ENCODE results near the gene OBSL1. TPM values are rescaled to one million over a fixed set of nuclear protein-coding genes. Genes with fewer than 3 reads are reported as not detected.

Gene OBSL1
- total RNA-seq, 2 experiments from 2014 or later: 0.16 TPM; not detected in 1

GRCh38 chr2:219557791-219558785, 13.3 kb downstream of the OBSL1 start:
- Mint-ChIP-seq H3K36me3 (no peaks in the 10 kb centered on the region), H3K4me3 (no peak overlapping the region), H3K27ac (no peak overlapping the region), H3K27me3 (peaks cover 15% of the 10 kb centered on the region), H3K4me1 (no peaks in the 10 kb centered on the region), H3K9me3 (ENCODE audit: low read depth) (no peaks in the 10 kb centered on the region)
- DNase-seq: no peak
- ATAC-seq: no peak
- CTCF ChIA-PET: interaction anchor here (1.4 to 2.4 kb wide), 2 partner anchors 17 to 84 kb away, joined by 5 to 11 read pairs; no protein-coding TSS in a partner anchor

GRCh38 chr2:219557320-219557719, 14.0 kb downstream of the OBSL1 start:
- H3K27ac Mint-ChIP-seq: no peak overlapping the region
- ATAC-seq (no peak), DNase-seq (no peak)
- H3K4me3 Mint-ChIP-seq: no peak overlapping the region
- H3K36me3 Mint-ChIP-seq: no peaks in the 10 kb centered on the region
- H3K9me3 Mint-ChIP-seq (ENCODE audit: low read depth): no peaks in the 10 kb centered on the region
- H3K4me1 Mint-ChIP-seq: no peaks in the 10 kb centered on the region
- peaks cover 15% of the 10 kb centered on the region for H3K27me3 Mint-ChIP-seq
- CTCF ChIA-PET: interaction anchor here (1.4 to 2.4 kb wide), 2 partner anchors 16 to 85 kb away, joined by 5 to 11 read pairs; no protein-coding TSS in a partner anchor

- Mint-ChIP-seq H3K4me1 (peaks cover 2% of the 10 kb centered on the region), H3K9me3 (ENCODE audit: low read depth) (no peaks in the 10 kb centered on the region), H3K27me3 (peaks cover 19% of the 10 kb centered on the region), H3K27ac (no peak overlapping the region), H3K36me3 (no peaks in the 10 kb centered on the region), H3K4me3 (no peak overlapping the region)
- CTCF ChIA-PET: interaction anchor here (2.4 kb wide), 1 partner anchor 15 kb away, joined by 11 read pairs; no protein-coding TSS in a partner anchor
- DNase-seq (no peak), ATAC-seq (no peak)
Observed at GRCh38 chr2:219556413-219556812, 14.9 kb downstream of the OBSL1 start.

GRCh38 chr2:219555956-219556355, 15.4 kb downstream of the OBSL1 start:
- Mint-ChIP-seq H3K4me3 (no peak overlapping the region), H3K4me1 (peaks cover 4% of the 10 kb centered on the region), H3K36me3 (no peaks in the 10 kb centered on the region), H3K27me3 (peaks cover 22% of the 10 kb centered on the region), H3K9me3 (ENCODE audit: low read depth) (no peaks in the 10 kb centered on the region), H3K27ac (no peak overlapping the region)
- no peak for ATAC-seq
- CTCF ChIA-PET: interaction anchor here (1.4 to 2.4 kb wide), 2 partner anchors 13 to 14 kb away, joined by 4 to 11 read pairs; partner anchors contain the start of genes CHPF and TMEM198
- no peak for DNase-seq

- Mint-ChIP-seq H3K36me3 (no peaks in the 10 kb centered on the region), H3K4me3 (no peak overlapping the region), H3K27me3 (peaks cover 28% of the 10 kb centered on the region), H3K4me1 (peaks cover 4% of the 10 kb centered on the region), H3K27ac (no peak overlapping the region), H3K9me3 (ENCODE audit: low read depth) (no peaks in the 10 kb centered on the region)
- CTCF ChIA-PET: interaction anchor here (1.4 to 2.4 kb wide), 2 partner anchors 11 to 12 kb away, joined by 4 to 13 read pairs; partner anchors contain the start of genes CHPF and TMEM198
- no peak for DNase-seq
- ATAC-seq: no peak
Observed at GRCh38 chr2:219554350-219554749, 17.0 kb downstream of the OBSL1 start.

GRCh38 chr2:219553463-219553963, 17.8 kb downstream of the OBSL1 start:
- H3K4me3 Mint-ChIP-seq: no peak overlapping the region
- no peak overlapping the region for H3K27ac Mint-ChIP-seq
- peaks cover 4% of the 10 kb centered on the region for H3K4me1 Mint-ChIP-seq
- DNase-seq: no peak
- CTCF ChIA-PET: interaction anchor here (2.4 to 3.7 kb wide), 2 partner anchors 7 to 11 kb away, joined by 13 to 15 read pairs; partner anchors contain the start of gene CHPF
- H3K9me3 Mint-ChIP-seq (ENCODE audit: low read depth): no peaks in the 10 kb centered on the region
- H3K36me3 Mint-ChIP-seq: no peaks in the 10 kb centered on the region
- peaks cover 28% of the 10 kb centered on the region for H3K27me3 Mint-ChIP-seq
- no peak for ATAC-seq

- Mint-ChIP-seq H3K27ac (no peak overlapping the region), H3K27me3 (peaks cover 28% of the 10 kb centered on the region)
Observed at GRCh38 chr2:219553168-219553417, 18.2 kb downstream of the OBSL1 start.

GRCh38 chr2:219552382-219553167, 18.8 kb downstream of the OBSL1 start:
- Mint-ChIP-seq H3K36me3 (no peaks in the 10 kb centered on the region), H3K9me3 (ENCODE audit: low read depth) (no peaks in the 10 kb centered on the region), H3K4me3 (peak overlapping the region; percentile 60), H3K27me3 (peaks cover 28% of the 10 kb centered on the region), H3K27ac (no peak overlapping the region), H3K4me1 (peaks cover 4% of the 10 kb centered on the region)
- CTCF ChIA-PET: interaction anchor here (0.9 to 3.7 kb wide), 4 partner anchors 8 to 45 kb away, joined by 3 to 15 read pairs (median 8); partner anchors contain the start of genes CHPF and STK11IP
- DNase-seq (peak; percentile 85), ATAC-seq (peak; percentile 90)

More at GRCh38 chr2:219553168-219553417, 18.2 kb downstream of the OBSL1 start:
- ATAC-seq: no peak
- CTCF ChIA-PET: interaction anchor here (2.4 to 3.7 kb wide), 2 partner anchors 8 to 10 kb away, joined by 13 to 15 read pairs; partner anchors contain the start of gene CHPF
- peaks cover 4% of the 10 kb centered on the region for H3K4me1 Mint-ChIP-seq
- no peaks in the 10 kb centered on the region for H3K36me3 Mint-ChIP-seq
- no peak for DNase-seq
- H3K9me3 Mint-ChIP-seq (ENCODE audit: low read depth): no peaks in the 10 kb centered on the region
- H3K4me3 Mint-ChIP-seq: no peak overlapping the region

GRCh38 chr2:219551441-219552381, 19.6 kb downstream of the OBSL1 start:
- H3K36me3 Mint-ChIP-seq: no peaks in the 10 kb centered on the region
- peak overlapping the region; percentile 60 for H3K4me3 Mint-ChIP-seq
- peaks cover 28% of the 10 kb centered on the region for H3K27me3 Mint-ChIP-seq
- CTCF ChIA-PET: interaction anchor here (0.8 to 3.7 kb wide), 7 partner anchors 9 to 572 kb away, joined by 3 to 15 read pairs (median 4); partner anchors contain the start of genes CHPF and STK11IP
- ATAC-seq (peak; percentile 31), DNase-seq (peak; percentile 50)
- H3K4me1 Mint-ChIP-seq: peaks cover 4% of the 10 kb centered on the region
- no peaks in the 10 kb centered on the region for H3K9me3 Mint-ChIP-seq (ENCODE audit: low read depth)
- H3K27ac Mint-ChIP-seq: no peak overlapping the region

GRCh38 chr2:219549619-219550018, 21.7 kb downstream of the OBSL1 start:
- Mint-ChIP-seq H3K36me3 (no peaks in the 10 kb centered on the region), H3K9me3 (ENCODE audit: low read depth) (no peaks in the 10 kb centered on the region), H3K27ac (no peak overlapping the region), H3K27me3 (peaks cover 38% of the 10 kb centered on the region), H3K4me1 (peaks cover 4% of the 10 kb centered on the region), H3K4me3 (no peak overlapping the region)
- CTCF ChIA-PET: interaction anchor here (0.6 to 2.0 kb wide), 2 partner anchors 8 to 11 kb away, joined by 3 to 7 read pairs; no protein-coding TSS in a partner anchor
- DNase-seq (no peak), ATAC-seq (no peak)

GRCh38 chr2:219548990-219549389, 22.3 kb downstream of the OBSL1 start:
- no peaks in the 10 kb centered on the region for H3K9me3 Mint-ChIP-seq (ENCODE audit: low read depth)
- DNase-seq (no peak), ATAC-seq (no peak)
- CTCF ChIA-PET: interaction anchor here (0.6 to 2.0 kb wide), 2 partner anchors 8 to 11 kb away, joined by 3 to 7 read pairs; no protein-coding TSS in a partner anchor
- peaks cover 39% of the 10 kb centered on the region for H3K27me3 Mint-ChIP-seq
- peaks cover 9% of the 10 kb centered on the region for H3K4me1 Mint-ChIP-seq
- H3K4me3 Mint-ChIP-seq: no peak overlapping the region
- H3K36me3 Mint-ChIP-seq: no peaks in the 10 kb centered on the region
- no peak overlapping the region for H3K27ac Mint-ChIP-seq

GRCh38 chr2:219547621-219548020, 23.7 kb downstream of the OBSL1 start:
- H3K9me3 Mint-ChIP-seq (ENCODE audit: low read depth): no peaks in the 10 kb centered on the region
- H3K27me3 Mint-ChIP-seq: peaks cover 30% of the 10 kb centered on the region
- no peak overlapping the region for H3K4me3 Mint-ChIP-seq
- H3K27ac Mint-ChIP-seq: no peak overlapping the region
- peaks cover 12% of the 10 kb centered on the region for H3K4me1 Mint-ChIP-seq
- CTCF ChIA-PET: no interaction called here
- no peak for DNase-seq
- H3K36me3 Mint-ChIP-seq: no peaks in the 10 kb centered on the region
- no peak for ATAC-seq

Measured in activated CD8-positive, alpha-beta memory T cell treated with anti-CD3 and anti-CD28 coated beads, Interleukin-2, amount 10 ng/mL, durations not matched to agents 7 days and 5 days (primary cell).